Transverse colon (tissue), 4 donors: Measurements from ENCODE around the gene ZNF189. TPM values are rescaled to one million over a fixed set of nuclear protein-coding genes. Genes with fewer than 3 reads are reported as not detected.

Experiments
- DNase-seq: peaks from one replicate; pipeline ENCODE4 v3.0.0-alpha.2; 2019
- H3K27ac ChIP-seq, 4 donors: fragments of 200-600 bp; sonication (generic); 2 replicates each; pipeline ENCODE4 v1.5.1; 2016 to 2018; ENCODE audit warnings: inconsistent platforms in 4 of 4
- H3K27me3 ChIP-seq: fragments of 200-600 bp; sonication (generic); 2 replicates; pipeline ENCODE4 v1.5.1; 2017; ENCODE audit warnings: inconsistent platforms
- H3K36me3 ChIP-seq, 4 donors: fragments of 200-600 bp; sonication (generic); 2 replicates each; pipeline ENCODE4 v1.5.1; 2017 to 2019; ENCODE audit warnings: inconsistent platforms in 4 of 4
- H3K4me1 ChIP-seq, 4 donors: fragments of 200-600 bp; sonication (generic); 2 replicates each; pipeline ENCODE4 v1.5.1; 2017 to 2020; ENCODE audit warnings: inconsistent platforms in 4 of 4
- H3K4me3 ChIP-seq, 4 donors: fragments of 200-600 bp; sonication (generic); 1 replicate in 1 of 4; 2 replicates in 3 of 4; pipeline versions ENCODE4 v1.5.1 to v1.6.1; 2017 to 2019; ENCODE audit warnings: inconsistent platforms in 4 of 4
- H3K9me3 ChIP-seq, 2 donors: fragments of 200-600 bp; sonication (generic); 2 replicates each; pipeline ENCODE4 v1.5.1; 2017 to 2019; ENCODE audit warnings: inconsistent platforms in 2 of 2
- EP300 ChIP-seq: sonication (generic); formaldehyde crosslinking; IDR thresholded peaks from one replicate; pipeline ENCODE4 v1.6.1; 2017; ENCODE audit warnings: antibody characterized with exemption, low read depth
- POLR2A ChIP-seq: fragments of 450-650 bp; IDR thresholded peaks from one replicate; pipeline ENCODE4 v1.6.1; 2016; ENCODE audit warnings: antibody characterized with exemption, mild to moderate bottlenecking, moderate library complexity
- POLR2AphosphoS5 ChIP-seq, 3 donors: sonication (generic); formaldehyde crosslinking; IDR thresholded peaks; one replicate each; pipeline ENCODE4 v1.6.1; 2016; ENCODE audit warnings: antibody characterized with exemption in 3 of 3
- WGBS, 2 donors: methylation state at CpG; one replicate each; pipeline ENCODE4 v1.1.5; 2018; ENCODE audit warnings: low coverage in 1 of 2; 5-methylcytosine and 5-hydroxymethylcytosine counted together
- in situ Hi-C, 4 donors: fragments of 200-750 bp; cut with MboI; loops; one replicate each; pipeline versions ENCODE4 v1.15.0 to v1.15.1; 2017; ENCODE audit warnings: low sequenced_read_pairs in 3 of 4, low pct_ligation_motif_present in 1 of 4, low pct_unique_long_range_greater_than_20kb in 1 of 4
- intact Hi-C: fragments of 100-400 bp; cut with DNase I; formaldehyde crosslinking; loops from one replicate; pipeline ENCODE4 v1.15.1; 2023; ENCODE audit warnings: low total_unique reads
- total RNA-seq, 4 donors: library from RNA; depleted of rRNA; stranded (reverse); fragments of >200 nt; gene quantifications; one replicate each; pipeline ENCODE4 v1.1.0, GENCODE V29; 2016
- TF ChIP-seq, protein P1 (sequence below), 5 experiments: fragments of 200-600 bp in 3 of 5; fragments of 450-650 bp in 2 of 5; sonication (generic) in 3 of 5; IDR thresholded peaks; 1 replicate in 2 of 5; 2 replicates in 3 of 5; pipeline ENCODE4 v1.5.1; 2016 to 2017; ENCODE audit warnings: antibody characterized with exemption in 5 of 5, inconsistent platforms in 3 of 5, mild to moderate bottlenecking in 2 of 5, moderate library complexity in 1 of 5

The ZNF189 gene
- total RNA-seq, 4 donors from 2014 or later: 5.6 to 21.3 (median 13.4) TPM

DNA sequence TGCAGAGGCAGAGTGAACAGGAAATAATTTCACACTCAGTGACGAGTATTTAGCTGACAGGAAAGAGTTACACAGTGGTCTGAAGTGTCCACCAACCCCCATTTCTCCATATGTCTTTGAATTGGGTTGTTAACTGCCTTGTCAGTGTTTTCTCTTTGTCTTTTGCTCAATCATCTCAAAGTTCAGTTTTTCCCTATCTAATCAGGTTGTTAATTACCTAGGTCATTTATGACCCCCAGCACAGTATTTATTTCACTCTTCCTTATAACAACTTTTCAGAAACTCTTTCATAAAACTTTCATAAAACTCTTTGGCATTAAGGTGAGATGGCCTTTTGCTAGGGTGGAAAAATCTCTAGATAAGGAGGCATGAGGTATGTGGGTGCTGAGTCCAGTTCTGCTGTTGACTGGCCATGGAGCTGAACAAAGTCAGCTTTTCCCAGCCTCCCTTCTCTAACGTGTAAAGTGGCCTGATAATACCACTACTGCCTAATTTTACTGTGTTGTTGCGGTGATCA, 42.1 kb downstream of the ZNF189 start:
- no peak overlapping the region for H3K27ac ChIP-seq
- H3K9me3 ChIP-seq: no peaks in the 10 kb centered on the region
- DNase-seq: no peak
- H3K36me3 ChIP-seq: no peaks in the 10 kb centered on the region
- H3K27me3 ChIP-seq: no peaks in the 10 kb centered on the region
- TF ChIP-seq, protein P1, sequence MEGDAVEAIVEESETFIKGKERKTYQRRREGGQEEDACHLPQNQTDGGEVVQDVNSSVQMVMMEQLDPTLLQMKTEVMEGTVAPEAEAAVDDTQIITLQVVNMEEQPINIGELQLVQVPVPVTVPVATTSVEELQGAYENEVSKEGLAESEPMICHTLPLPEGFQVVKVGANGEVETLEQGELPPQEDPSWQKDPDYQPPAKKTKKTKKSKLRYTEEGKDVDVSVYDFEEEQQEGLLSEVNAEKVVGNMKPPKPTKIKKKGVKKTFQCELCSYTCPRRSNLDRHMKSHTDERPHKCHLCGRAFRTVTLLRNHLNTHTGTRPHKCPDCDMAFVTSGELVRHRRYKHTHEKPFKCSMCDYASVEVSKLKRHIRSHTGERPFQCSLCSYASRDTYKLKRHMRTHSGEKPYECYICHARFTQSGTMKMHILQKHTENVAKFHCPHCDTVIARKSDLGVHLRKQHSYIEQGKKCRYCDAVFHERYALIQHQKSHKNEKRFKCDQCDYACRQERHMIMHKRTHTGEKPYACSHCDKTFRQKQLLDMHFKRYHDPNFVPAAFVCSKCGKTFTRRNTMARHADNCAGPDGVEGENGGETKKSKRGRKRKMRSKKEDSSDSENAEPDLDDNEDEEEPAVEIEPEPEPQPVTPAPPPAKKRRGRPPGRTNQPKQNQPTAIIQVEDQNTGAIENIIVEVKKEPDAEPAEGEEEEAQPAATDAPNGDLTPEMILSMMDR (IDR thresholded peaks at IDR 0.05): no peak
- no peak for TF ChIP-seq EP300
- no peak for TF ChIP-seq POLR2A
- no peak for TF ChIP-seq POLR2AphosphoS5 (IDR thresholded peaks at IDR 0.05)
- H3K4me3 ChIP-seq: no peak overlapping the region
- WGBS, 2 donors: 42 to 55% methylated on average over 3 of the region's 3 CpGs
- intact Hi-C loops: no loop called here
- peaks cover 0 to 5% (median 2%) of the 10 kb centered on the region in 4 donors for H3K4me1 ChIP-seq
- in situ Hi-C loops: no loop called here

GRCh38 chr9:101442318-101442717, 43.7 kb downstream of the ZNF189 start:
- H3K27ac ChIP-seq: peak overlapping the region in 2 of 4 donors; percentile 3 to 14
- intact Hi-C loops: no loop called here
- no peaks in the 10 kb centered on the region for H3K27me3 ChIP-seq
- WGBS, 2 donors: 89% methylated on average over 3 of the region's 3 CpGs; no CpG with 5 or more reads in 1 of the 2 donors
- H3K4me1 ChIP-seq: peaks cover 0 to 5% (median 2%) of the 10 kb centered on the region in 4 donors
- TF ChIP-seq EP300 (no peak), POLR2AphosphoS5 (IDR thresholded peaks at IDR 0.05) (peak in 1 of 3 donors; percentile 28), POLR2A (no peak)
- TF ChIP-seq, protein P1 (IDR thresholded peaks at IDR 0.05): no peak
- DNase-seq: no peak
- H3K4me3 ChIP-seq: no peak overlapping the region
- in situ Hi-C loops: no loop called here
- H3K36me3 ChIP-seq: no peaks in the 10 kb centered on the region
- H3K9me3 ChIP-seq: no peaks in the 10 kb centered on the region

DNA sequence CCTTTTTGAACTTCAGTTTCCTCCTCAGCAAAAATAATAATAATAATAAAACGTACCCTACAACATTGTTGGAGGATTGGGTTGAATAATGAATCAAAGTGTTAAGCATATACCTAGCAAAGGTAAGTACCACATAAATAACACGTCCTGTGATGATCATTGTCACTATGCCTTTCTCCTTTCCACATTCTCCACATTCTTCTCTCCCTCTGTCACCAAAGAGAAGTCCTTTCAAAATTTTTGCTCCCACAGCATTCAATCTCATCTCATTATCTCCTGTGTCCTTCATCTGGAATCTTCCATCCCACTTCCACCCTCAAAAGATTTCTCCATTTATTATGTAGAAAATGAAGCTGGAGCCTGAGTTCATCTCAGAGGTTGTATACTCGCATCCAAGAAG, 44.1 kb downstream of the ZNF189 start:
- DNase-seq: no peak
- H3K4me3 ChIP-seq: no peak overlapping the region
- no peaks in the 10 kb centered on the region for H3K27me3 ChIP-seq
- H3K4me1 ChIP-seq: peaks cover 0 to 5% (median 2%) of the 10 kb centered on the region in 4 donors
- in situ Hi-C loops (no loop called here), intact Hi-C loops (no loop called here)
- H3K36me3 ChIP-seq: no peaks in the 10 kb centered on the region
- TF ChIP-seq POLR2AphosphoS5 (IDR thresholded peaks at IDR 0.05) (no peak), EP300 (no peak), POLR2A (no peak)
- TF ChIP-seq, protein P1 (IDR thresholded peaks at IDR 0.05): no peak
- H3K9me3 ChIP-seq: no peaks in the 10 kb centered on the region
- WGBS, 2 donors: 77 to 92% methylated on average over 3 of the region's 3 CpGs
- H3K27ac ChIP-seq: peak overlapping the region in 2 of 4 donors; percentile 14 to 35

GRCh38 chr9:101443364-101443771, 44.7 kb downstream of the ZNF189 start:
- peak; percentile 14 for DNase-seq
- TF ChIP-seq, protein P1 (IDR thresholded peaks at IDR 0.05): no peak
- peak in 2 of 3 donors; percentile 11 to 21 for TF ChIP-seq POLR2AphosphoS5 (IDR thresholded peaks at IDR 0.05)
- no peaks in the 10 kb centered on the region for H3K9me3 ChIP-seq
- intact Hi-C loops: no loop called here
- H3K4me1 ChIP-seq: peaks cover 0 to 5% (median 2%) of the 10 kb centered on the region in 4 donors
- no peak overlapping the region for H3K4me3 ChIP-seq
- H3K27ac ChIP-seq: peak overlapping the region in 3 of 4 donors; percentile 13 to 35 (median 14)
- no peaks in the 10 kb centered on the region for H3K27me3 ChIP-seq
- H3K36me3 ChIP-seq: no peaks in the 10 kb centered on the region
- in situ Hi-C loops: no loop called here
- 64 to 72% methylated on average over 4 to 9 of the region's 9 CpGs for WGBS, 2 donors
